Peyer's patch (tissue), 4 donors: ENCODE measurements around the gene HCRTR2.

Source experiments
- CTCF ChIP-seq, 6 experiments: fragments of 450-650 bp in 4 of 6; fragments of 200-600 bp in 2 of 6; sonication (generic) in 1 of 6; IDR thresholded peaks; one replicate each; pipeline ENCODE4 v1.5.1; 2017 to 2019; ENCODE audit warnings: antibody characterized with exemption in 6 of 6, mild to moderate bottlenecking in 3 of 6, moderate library complexity in 1 of 6
- POLR2A ChIP-seq, 2 donors: fragments of 450-650 bp; IDR thresholded peaks; one replicate each; pipeline ENCODE4 v1.5.1; 2017; ENCODE audit warnings: antibody characterized with exemption in 2 of 2, mild to moderate bottlenecking in 2 of 2, moderate library complexity in 2 of 2

DNA sequence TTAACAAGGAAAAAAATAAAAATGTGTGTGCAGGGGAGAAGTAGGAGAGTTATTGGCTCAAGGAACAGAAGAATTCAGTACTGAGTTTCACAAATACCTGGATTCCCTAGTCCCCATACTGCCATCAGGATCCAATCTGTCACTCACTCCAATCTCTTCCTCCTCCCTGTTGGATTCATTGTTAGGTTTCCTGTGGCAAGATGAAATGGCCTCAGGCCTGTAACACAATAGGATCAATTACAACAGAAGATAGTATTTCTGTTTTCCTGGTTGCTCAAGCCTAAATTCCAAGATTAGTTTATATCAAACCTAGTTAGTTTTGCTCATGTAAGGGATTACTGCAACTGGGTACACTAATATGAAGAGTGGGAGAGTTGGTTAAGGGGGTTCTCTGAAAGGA lies 24.4 kb downstream of the HCRTR2 start:
- TF ChIP-seq CTCF (IDR thresholded peaks at IDR 0.05): no peak
- no peak for TF ChIP-seq POLR2A (IDR thresholded peaks at IDR 0.05)
